Limb (tissue), 2 donors: ENCODE results near the gene MBTD1.
"Not testable (repeated sequence)": the region's sequence is repeated elsewhere in the genome, so short reads cannot be mapped to it uniquely, and the experiment has no call there.

Experiments used
- DNase-seq, 2 donors: peaks; one replicate each; pipeline ENCODE4 v3.0.0-alpha.2; 2016; ENCODE audit errors: extremely low spot score in 2 of 2

The MBTD1 gene

DNA sequence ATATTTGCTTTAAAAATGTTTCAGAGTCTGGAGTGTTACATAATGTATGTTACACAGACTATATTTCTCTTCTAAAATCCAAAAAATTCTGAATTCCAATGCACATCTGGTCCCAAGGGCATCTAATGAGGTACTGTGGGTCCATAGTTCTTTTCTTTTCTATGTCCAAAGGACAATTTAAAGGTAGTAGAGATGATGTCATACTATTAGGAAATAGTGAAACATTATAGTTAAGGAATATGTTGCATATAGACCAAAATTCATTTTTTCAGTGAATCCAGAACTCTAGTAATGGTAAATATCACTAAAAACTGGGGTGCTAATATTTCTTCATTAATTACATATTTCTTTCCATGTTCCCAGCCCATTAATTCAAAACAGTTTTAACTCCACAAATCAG lies 70.7 kb downstream of the MBTD1 start:
- no peak for DNase-seq

DNA sequence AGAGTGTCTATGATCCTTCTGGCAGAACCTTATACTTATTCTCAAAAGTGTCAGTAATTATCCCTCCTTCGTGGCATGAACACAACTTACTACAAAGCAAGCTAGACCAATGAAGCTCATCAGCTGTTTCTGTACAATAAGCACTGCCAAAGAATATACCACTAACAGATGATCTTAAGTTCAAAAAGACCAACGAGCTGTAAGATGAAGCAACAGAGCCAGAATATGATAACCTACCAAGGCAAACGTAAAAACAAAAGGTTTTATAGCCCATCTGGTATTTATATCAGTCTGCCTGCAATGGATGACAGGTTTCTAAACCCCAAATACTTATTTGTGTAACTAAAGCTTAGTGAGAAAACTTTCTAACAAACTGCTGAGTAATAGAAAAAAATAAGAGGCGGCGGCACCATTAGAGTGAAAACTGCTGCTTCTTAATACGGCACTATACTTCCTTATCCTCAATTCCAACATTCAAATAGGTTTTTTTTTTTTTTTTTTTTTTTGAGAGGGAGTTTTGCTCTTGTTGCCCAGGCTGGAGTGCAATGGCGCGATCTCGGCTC lies 71.5 kb downstream of the MBTD1 start:
- DNase-seq: no peak

DNA sequence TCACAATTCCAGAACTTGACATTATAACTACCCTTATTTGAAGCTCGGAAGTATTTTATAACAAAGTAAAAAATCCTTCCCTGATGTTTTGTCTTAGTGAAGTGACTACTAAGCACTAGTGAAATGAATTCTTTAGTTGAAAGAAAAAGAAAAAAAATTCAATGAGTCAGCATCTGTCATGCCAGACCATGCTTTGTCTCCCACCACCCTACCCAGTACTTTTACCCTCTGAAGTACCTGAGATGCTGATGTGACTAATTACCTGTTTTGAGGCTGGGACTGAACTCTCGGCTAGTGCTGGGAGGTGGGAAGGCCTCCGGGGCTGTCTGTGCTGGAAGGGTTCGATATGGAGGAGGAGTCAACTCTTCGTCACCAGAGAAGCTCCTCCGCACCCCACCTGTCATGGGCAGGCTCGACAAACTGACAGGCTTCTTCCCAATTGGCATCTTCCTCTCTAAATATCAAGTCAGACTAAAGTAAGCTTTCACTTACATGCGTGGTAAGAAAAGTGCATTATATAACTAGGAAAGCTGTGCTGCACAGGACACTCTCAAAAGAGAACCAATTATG lies 74.0 kb downstream of the MBTD1 start:
- no peak for DNase-seq

DNA sequence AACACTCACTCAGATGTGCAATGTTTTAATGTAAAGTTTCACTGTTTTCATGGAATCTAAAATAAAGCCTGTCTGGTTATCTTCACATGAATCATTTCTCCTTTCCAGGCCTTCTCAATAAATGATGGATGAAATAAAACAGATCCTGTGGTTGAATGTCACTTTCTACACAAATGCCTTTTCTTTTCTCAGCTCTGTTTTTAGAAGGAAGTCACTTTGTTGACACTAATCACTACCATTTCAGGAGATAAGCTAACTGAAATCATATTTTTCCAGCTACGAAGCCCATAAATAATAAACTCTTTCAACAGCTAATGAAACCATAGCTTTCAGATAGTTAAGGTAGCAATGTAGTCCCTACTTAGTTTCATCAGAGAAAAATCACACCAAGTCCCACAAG lies 75.7 kb downstream of the MBTD1 start:
- DNase-seq: no peak

DNA sequence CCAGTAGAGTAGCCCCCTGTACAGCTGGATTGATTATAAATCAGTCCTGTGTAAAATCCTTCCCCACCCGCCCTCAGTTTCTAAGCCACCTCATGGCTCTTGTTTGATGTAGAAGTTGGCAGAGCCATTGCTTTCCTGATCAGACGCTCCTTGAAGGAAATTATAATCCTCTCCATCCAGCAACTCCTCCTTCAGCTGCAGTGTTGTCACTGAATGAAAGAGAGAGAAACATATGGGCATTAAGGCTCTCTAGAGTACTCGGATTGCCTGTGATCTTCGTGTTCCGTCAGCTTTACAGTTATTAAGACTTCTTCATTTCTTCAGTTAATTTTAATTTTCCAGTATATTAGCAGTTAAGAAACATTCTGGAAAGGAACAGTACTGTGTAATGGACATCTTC lies 79.4 kb downstream of the MBTD1 start:
- no peak for DNase-seq

DNA sequence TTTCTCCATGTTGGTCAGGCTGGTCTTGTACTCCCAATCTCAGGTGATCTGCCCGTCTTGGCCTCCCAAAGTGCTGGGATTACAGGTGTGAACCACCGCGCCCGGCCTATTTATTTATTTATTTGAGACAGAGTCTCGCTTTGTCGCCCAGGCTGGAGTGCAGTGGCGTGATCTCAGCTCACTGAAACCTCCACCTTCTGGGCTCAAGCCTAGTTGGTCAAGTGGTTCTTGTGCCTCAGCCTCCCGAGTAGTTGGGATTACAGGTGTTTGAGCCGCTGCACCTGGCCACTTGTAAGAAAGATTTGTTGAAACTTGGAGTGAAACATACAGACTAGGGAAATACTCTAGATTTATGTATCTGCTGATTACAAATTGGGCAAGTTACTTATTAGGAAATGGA lies 87.8 kb downstream of the MBTD1 start:
- not testable (repeated sequence) for DNase-seq

DNA sequence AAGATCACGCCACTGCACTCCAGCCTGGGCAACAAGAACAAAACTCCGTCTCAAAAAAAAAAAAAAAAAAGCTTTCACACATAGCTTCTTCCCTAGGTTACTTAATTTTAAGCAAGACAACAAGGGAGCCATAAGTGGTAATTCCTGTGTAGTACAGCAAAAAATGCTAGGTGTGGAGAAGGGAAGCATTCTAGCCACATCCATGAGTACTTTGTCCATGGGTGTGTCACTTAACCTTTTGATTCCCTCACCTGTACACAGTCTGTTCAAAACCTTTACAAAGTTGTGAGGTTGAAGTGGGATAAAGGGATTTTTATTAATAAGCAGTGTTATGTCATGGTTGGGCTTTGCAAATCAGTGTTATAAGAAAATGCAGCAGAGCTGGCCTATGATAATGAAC lies 89.1 kb downstream of the MBTD1 start:
- DNase-seq: no peak

DNA sequence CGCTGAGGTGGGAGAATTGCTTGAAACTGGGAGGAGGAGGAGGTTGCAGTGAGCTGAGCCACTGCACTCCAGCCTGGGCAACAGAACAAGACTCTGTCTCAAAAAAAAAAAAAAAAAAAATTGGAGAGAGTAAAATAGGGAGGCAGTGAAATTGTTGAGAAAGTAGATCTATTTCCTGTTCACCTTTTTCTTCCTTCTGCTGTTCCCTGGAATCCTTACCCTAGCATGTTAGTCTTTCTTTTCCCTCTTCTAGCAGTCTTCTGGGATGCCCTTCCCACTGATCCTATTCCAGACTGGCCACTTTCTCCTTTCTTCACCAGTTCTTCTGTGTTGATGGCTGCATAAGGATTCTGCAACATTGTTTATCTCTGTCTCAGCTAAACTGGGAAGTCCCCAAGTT lies 90.5 kb downstream of the MBTD1 start:
- no peak for DNase-seq

DNA sequence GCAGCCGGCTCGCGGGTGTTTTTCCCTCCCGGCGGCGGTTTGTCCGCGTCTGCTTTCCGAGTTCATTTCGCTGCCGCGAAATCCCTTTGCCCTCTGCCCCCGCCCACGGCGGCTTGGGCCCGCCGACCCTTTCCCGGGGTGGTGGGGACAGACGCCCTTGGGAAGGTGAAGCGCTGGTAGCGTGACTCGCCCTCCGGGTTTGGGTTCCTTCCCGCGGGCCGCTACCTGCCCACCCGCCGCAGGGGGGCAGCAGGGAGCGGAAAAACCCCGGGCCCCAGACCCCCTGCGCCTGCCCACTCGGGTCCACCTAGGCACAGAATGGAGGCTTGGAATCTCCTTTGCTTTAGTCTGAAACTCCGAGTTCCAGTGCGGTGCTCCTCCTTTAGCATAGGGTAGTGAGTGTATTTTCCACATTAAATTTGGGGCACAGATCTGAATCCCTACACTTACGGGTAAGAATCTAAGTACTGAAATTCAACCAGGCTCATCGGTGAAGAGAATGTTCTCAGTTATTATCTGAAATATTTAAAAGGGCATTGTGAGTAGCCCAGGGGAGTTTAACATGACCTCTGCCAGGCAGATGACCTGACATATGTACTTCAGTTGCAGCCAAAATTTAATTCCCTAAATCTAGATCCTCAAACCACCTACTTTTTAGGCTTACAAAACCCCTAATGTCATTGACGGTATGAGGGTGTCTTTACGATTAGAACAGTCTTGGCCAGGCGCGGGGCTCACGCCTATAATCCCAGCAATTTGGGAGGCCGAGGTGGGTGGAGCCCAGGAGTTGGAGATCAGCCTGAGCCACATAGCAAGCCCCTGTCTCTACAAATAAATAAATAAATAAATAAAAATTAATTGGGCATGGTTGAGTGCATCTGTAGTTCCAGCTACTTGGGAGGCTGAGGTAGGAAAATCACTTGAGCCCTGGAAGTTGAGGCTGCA lies 92.6 kb downstream of the MBTD1 start:
- peak in 1 of 2 donors; percentile 79 for DNase-seq

DNA sequence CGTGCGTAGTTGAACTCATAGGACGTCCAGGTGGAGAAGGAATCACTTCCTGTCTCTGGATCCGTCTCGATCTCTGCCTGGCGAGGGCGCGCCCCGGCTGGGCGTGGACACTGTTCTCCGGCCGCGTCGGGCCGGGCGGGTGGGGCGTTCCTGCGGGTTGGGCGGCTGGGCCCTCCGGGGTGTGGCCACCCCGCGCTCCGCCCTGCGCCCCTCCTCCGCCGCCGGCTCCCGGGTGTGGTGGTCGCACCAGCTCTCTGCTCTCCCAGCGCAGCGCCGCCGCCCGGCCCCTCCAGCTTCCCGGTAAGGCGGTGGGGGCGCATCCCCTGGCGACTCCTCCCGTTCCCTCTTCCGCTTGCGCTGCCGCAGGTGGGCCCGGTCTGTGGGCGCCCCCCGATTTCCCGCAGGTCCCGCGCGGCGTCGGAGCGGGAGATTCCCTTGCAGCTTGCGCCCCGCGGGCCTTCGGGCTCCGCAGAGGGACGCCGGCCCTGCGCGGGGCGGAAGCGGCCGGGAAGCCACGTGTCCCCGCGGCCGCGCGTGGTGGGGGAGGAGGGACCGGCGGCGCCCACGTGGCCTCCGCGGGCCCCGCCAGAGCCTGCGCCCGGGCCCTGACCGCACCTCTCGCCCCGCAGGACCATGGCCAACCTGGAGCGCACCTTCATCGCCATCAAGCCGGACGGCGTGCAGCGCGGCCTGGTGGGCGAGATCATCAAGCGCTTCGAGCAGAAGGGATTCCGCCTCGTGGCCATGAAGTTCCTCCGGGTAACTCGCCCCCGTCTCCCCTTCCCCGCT lies 93.5 kb downstream of the MBTD1 start, which contains the start of gene NME2:
TSS of gene NME2 (plus strand) at position 214 of the 789 bp plus-strand sequence. CDS start at position 634, 420 bp downstream.
- peak; percentile 88 to 93 for DNase-seq

DNA sequence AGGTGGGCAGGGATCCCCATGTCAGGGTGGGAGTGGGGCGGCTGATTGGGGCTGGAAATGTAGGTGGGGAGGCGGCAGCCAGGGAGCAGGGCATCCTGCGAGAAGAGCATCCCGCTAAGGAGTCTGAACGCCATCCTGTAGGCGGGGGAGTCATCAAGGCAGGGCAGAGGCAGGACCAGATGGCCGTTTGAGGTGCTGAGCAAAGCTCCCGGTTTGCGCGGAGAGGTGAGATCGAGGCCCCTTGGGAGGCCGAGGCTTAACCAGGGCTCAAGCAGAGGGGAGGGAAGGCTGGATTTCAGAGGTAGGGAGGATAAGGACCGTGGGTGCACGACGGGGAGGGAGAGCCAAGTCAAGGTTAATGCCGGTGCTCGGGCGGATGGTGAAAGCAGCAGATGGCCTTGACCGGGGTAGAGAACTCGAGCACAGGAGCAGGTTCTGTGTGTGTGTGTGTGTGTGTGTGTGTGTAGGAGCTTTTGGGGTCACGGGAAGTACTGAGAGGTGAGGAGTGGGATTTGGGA lies 94.1 kb downstream of the MBTD1 start:
- DNase-seq: no peak

DNA sequence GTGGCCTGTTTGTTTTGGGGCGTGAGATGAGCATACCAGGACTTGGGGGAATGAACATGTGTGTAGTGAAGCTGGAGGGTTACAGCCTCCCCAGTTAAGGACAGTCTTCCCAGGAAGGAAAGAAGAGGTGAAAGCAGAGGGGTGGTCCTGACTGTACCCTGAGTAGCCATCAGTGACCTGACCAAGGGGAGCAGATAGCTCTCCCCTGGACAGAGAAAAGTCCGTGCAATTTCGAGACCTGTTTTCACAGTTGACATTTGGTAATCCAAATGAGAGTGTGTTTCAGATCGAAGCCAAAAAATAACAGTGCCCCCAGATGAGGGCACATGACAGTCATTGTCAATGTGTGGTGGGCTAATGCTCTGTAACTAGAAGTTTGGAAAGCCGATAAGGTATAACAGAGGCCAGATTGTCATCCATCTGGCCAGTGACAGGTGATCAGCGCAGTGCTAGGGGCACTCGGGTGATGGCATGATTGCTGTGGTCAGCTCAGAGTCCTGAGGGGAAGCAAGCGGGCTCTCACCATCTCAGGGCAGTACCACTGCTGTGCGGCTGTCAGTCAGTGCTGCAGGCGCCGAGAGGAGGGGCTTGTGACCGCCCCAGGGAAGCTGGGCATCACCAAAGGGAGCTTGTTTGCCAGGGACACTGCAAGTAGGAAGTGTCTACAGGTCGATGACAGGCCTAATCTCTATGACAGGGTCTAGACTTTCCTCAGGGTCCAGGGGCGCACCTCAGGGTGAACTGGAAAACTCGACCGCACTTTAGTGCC lies 94.8 kb downstream of the MBTD1 start:
- no peak for DNase-seq

DNA sequence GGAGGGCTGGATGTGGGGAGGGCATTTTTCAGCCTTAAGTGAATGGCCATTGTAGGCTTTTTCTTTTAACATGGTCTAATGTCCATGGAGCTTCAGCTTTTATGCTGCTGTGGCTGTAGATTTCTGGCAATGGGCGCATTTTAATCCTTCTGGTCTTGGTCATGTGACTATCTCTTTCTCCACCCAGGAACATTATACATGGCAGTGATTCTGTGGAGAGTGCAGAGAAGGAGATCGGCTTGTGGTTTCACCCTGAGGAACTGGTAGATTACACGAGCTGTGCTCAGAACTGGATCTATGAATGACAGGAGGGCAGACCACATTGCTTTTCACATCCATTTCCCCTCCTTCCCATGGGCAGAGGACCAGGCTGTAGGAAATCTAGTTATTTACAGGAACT lies 98.3 kb downstream of the MBTD1 start:
- no peak for DNase-seq

DNA sequence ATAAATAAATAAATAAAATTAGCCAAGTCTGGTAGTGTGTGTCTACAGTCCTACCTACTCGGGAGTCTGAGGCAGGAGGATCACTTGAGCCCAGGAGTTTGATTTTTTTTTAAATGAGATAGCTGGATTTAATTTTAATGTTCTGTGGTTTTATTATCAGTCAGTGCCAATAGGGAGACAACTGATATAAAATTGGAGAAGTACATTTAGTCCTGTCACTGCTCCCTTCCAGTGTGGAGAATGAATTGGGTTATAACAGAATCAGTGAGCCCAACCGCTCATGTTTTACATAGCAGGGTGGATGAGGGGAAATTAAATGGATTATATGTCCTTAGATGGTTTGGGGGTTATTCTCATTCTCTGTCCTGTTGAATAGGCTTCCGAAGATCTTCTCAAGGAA lies 100.2 kb downstream of the MBTD1 start:
- DNase-seq: no peak

DNA sequence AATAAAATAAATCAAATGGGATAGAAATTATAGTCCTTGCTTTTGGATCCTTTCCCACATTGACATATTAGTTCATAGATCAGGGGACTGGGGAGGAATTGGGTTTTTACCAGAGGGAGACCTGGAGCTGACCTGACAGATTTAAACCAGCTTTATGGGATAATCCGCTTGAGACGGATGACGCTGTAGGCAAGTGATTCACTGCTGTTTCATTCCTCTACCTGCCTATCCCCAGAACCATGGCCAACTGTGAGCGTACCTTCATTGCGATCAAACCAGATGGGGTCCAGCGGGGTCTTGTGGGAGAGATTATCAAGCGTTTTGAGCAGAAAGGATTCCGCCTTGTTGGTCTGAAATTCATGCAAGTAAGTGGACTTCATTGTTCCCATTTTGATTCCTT lies 104.4 kb downstream of the MBTD1 start:
- no peak for DNase-seq

DNA sequence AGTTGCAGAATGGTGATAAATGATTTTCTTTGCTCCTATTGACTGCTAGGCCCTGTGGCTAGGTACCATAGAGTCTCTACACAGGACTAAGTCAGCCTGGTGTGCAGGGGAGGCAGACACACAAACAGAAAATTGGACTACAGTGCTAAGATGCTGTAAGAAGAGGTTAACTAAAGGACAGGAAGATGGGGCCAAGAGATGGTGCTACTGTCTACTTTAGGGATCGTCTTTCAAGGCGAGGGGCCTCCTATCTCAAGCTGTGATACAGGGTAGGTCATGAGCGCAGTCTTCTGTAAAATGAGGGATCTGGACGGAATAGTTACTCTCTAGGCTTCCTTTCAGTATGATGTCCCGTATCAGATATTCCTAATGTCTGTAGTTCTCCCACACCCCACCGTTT lies 105.7 kb downstream of the MBTD1 start:
- DNase-seq: no peak

DNA sequence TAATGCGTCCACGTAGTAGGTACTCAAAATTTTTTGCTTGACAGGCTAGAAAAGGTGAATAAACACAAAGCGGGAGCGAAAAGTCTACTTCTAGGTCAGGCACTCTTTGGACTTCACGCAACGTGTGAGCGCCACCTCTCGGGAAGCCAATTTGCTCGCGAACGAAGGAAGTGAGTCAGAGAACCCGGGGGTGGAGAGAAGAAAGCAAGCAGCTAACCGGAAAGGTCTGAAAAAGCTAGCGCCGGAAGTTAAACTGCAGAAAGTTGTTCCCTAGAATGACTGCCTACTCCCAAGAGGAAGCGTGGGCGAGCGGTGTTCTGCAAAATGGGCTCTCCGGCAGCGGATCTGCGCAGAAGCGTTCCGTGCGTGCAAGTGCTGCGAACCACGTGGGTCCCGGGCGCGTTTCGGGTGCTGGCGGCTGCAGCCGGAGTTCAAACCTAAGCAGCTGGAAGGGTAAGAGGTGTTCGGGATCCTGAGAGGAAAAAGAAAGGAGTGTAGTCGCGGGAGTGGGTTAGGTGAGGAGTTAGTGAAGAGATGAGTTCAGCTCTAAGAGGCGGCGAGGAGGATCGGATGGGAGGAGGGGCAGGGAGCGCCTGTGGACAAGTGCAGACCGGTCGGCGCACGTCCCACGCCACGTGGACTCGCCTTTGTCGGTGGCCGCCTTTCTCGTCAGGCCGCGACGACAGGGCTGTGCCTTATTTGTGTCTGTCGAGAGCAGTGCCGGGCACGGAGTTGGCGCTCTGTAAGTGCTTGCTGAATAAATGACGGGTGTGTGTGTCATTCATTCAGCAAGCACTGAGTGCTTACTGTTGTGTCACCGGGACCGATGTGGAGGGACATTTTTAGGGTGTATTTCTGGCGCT lies 106.4 kb downstream of the MBTD1 start, which contains the start of gene NME1:
TSS of gene NME1 (plus strand) at position 350 of the 863 bp plus-strand sequence. CDS start 2,096 bp downstream, outside the sequence.
- peak; percentile 98 to 99 for DNase-seq

DNA sequence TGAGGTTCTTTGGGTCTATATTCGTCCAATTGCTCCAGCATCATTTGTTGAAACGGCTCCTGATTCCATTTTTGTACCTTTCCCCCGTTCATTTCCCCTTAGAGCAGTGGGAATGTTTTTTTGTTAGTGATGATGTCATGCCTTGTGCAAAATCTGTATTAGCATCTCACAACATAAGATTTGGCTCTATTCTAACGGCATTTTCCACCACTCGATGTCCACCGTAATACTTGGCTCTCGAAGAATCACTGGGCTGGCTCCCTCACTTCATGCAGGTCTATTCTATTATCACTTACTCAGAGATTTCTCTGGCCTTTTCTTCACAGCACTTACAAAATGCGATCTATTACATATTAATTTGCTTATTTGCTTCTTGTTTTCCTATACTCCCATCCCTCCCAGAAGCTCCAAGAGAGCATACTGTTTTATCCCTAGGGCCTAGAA lies 107.1 kb downstream of the MBTD1 start:
- no peak for DNase-seq

DNA sequence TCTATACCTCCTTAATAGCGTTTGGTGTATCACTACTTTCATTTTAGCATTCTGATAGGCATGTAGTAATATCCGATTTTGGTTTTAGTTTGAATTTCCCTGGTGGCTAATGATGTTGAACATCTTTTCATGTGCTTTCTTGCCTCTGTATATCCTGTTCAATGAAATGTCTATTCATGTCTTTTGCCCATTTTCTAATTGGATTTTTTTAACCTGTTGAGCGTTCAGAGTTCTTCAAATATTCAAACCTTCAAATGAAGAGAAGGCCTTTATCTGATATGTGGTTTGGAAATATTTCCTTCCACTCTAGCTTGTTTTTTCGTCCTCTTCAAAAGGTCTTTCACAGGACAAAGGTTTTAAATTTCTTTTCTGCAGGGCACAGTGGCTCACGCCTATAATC lies 108.9 kb downstream of the MBTD1 start:
- no peak for DNase-seq

DNA sequence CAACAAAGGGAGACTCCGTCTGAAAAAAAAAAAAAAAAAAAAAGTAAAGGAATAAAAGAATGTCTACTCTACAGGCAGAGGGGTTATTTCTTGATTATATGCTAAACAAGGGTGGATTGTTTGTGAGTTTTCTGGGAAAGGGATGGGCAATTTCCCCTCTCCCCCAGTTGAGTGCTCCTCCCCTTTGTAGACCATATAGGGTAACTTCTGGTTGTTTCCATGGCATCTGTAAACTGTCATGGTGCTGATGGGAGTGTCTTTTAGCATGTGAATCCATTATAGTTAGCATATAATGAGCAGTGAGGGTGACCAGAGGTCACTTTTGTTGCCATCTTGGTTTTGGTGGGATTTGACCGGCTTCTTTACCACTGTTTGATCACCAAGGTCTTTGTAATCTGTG lies 110.7 kb downstream of the MBTD1 start:
- no peak for DNase-seq
